ENCODE measurements around the gene MKI67. TPM values are rescaled to one million over a fixed set of nuclear protein-coding genes. Genes with fewer than 3 reads are reported as not detected.

MKI67 gene
- total RNA-seq, 5 donors from 2014 or later (not counting 1 experiment from before 2014, with no cell fraction given) = 0.70 to 8.6 (median 1.8) TPM

DNA sequence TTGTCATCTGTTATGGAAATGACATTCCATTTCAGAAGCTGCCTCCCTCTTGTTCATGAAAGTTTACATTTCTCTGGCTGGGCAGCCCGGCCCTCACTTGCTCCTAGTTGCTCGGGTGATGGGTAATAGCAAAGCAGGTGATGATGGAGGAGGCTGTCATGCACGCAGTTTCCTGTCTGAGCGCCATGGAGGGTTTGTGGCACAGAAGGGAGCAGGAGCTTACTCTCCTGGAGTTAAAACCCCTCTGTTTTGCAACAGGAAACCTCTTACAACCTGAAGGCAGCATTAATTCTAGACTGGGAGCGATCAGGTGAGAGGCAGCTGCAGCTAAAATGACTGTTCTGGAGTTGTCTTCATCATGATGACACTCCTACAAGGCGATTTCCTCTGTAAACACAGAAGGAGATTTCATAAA, 34.1 kb upstream of the MKI67 start:
- ChIA-PET POLR2A (no interaction called here), CTCF (interaction anchor here in 1 of 2 donors (1.0 to 1.2 kb wide), 2 partner anchors 12 to 15 kb away, joined by 3 read pairs; no protein-coding TSS in a partner anchor)
- Histone ChIP-seq H3K4me1 (ENCODE audit: control insufficient read depth in 1 of 2, extremely low read depth in 1 of 2, insufficient read depth in 2 of 2, low read length in 2 of 2) (no peaks in the 10 kb centered on the region), H3K27ac (ENCODE audit: low read length) (no peak overlapping the region), H3K9me3 (no peaks in the 10 kb centered on the region), H3K4me3 (ENCODE audit: control insufficient read depth in 1 of 2, extremely low read depth in 1 of 2, low read length in 1 of 2) (no peak overlapping the region), H3K36me3 (ENCODE audit: control insufficient read depth in 2 of 2, extremely low read depth in 1 of 2, insufficient read depth in 1 of 2, low read length in 1 of 2) (no peaks in the 10 kb centered on the region), H3K27me3 (replicated peaks in 1 of 2; ENCODE audit: control insufficient read depth in 2 of 2, extremely low read depth in 1 of 2, insufficient read depth in 2 of 2, low read length in 1 of 2) (peaks cover 0 to 16% of the 10 kb centered on the region in 2 experiments)
- 42% methylated on average over 5 of the region's 6 CpGs for WGBS (ENCODE audit: insufficient coverage)
- Mint-ChIP-seq H3K9me3 (no peaks in the 10 kb centered on the region), H3K27ac (no peak overlapping the region), H3K4me3 (no peak overlapping the region), H3K36me3 (no peaks in the 10 kb centered on the region), H3K27me3 (peaks cover 9% of the 10 kb centered on the region in 2 donors), H3K4me1 (peaks cover 5 to 6% (median 6%) of the 10 kb centered on the region in 3 donors)
- peak in 1 of 4 experiments; percentile 29 for ATAC-seq (replicated peaks in 1 of 4)
- no peak for DNase-seq

- WGBS (ENCODE audit: insufficient coverage) = no CpG with 5 or more reads among the region's 9 CpGs
- Histone ChIP-seq H3K4me1 (ENCODE audit: control insufficient read depth in 1 of 2, extremely low read depth in 1 of 2, insufficient read depth in 2 of 2, low read length in 2 of 2) (no peaks in the 10 kb centered on the region), H3K36me3 (ENCODE audit: control insufficient read depth in 2 of 2, extremely low read depth in 1 of 2, insufficient read depth in 1 of 2, low read length in 1 of 2) (no peaks in the 10 kb centered on the region), H3K27ac (ENCODE audit: low read length) (no peak overlapping the region), H3K4me3 (ENCODE audit: control insufficient read depth in 1 of 2, extremely low read depth in 1 of 2, low read length in 1 of 2) (no peak overlapping the region), H3K27me3 (replicated peaks in 1 of 2; ENCODE audit: control insufficient read depth in 2 of 2, extremely low read depth in 1 of 2, insufficient read depth in 2 of 2, low read length in 1 of 2) (peaks cover 0 to 13% of the 10 kb centered on the region in 2 experiments), H3K9me3 (no peaks in the 10 kb centered on the region)
- Mint-ChIP-seq H3K27me3 (peaks cover 7 to 9% of the 10 kb centered on the region in 2 donors), H3K9me3 (no peaks in the 10 kb centered on the region), H3K27ac (no peak overlapping the region), H3K4me1 (peaks cover 5 to 6% (median 6%) of the 10 kb centered on the region in 3 donors), H3K36me3 (no peaks in the 10 kb centered on the region), H3K4me3 (no peak overlapping the region)
- POLR2A ChIA-PET = interaction anchor here in 1 of 2 donors (0.6 kb wide), 1 partner anchor 545 kb away, joined by 3 read pairs; no protein-coding TSS in a partner anchor
- DNase-seq (no peak), ATAC-seq (replicated peaks in 1 of 4) (no peak)
- CTCF ChIA-PET = no interaction called here
Measured at GRCh38 chr10:128158021-128158795, 32.0 kb upstream of the MKI67 start.

- Histone ChIP-seq H3K9me3 (no peaks in the 10 kb centered on the region), H3K27me3 (replicated peaks in 1 of 2; ENCODE audit: control insufficient read depth in 2 of 2, extremely low read depth in 1 of 2, insufficient read depth in 2 of 2, low read length in 1 of 2) (peaks cover 0 to 13% of the 10 kb centered on the region in 2 experiments), H3K36me3 (ENCODE audit: control insufficient read depth in 2 of 2, extremely low read depth in 1 of 2, insufficient read depth in 1 of 2, low read length in 1 of 2) (no peaks in the 10 kb centered on the region), H3K4me1 (ENCODE audit: control insufficient read depth in 1 of 2, extremely low read depth in 1 of 2, insufficient read depth in 2 of 2, low read length in 2 of 2) (no peaks in the 10 kb centered on the region), H3K27ac (ENCODE audit: low read length) (no peak overlapping the region), H3K4me3 (ENCODE audit: control insufficient read depth in 1 of 2, extremely low read depth in 1 of 2, low read length in 1 of 2) (no peak overlapping the region)
- POLR2A ChIA-PET = interaction anchor here in 1 of 2 donors (0.5 kb wide), 1 partner anchor 52 kb away, joined by 5 read pairs; no protein-coding TSS in a partner anchor
- CTCF ChIA-PET = no interaction called here
- Mint-ChIP-seq H3K27ac (no peak overlapping the region), H3K4me1 (peaks cover 5 to 6% (median 6%) of the 10 kb centered on the region in 3 donors), H3K27me3 (peaks cover 5 to 9% of the 10 kb centered on the region in 2 donors), H3K9me3 (no peaks in the 10 kb centered on the region), H3K4me3 (no peak overlapping the region), H3K36me3 (no peaks in the 10 kb centered on the region)
- WGBS (ENCODE audit: insufficient coverage) = 69% methylated on average over 8 of the region's 9 CpGs
- DNase-seq (no peak), ATAC-seq (replicated peaks in 1 of 4) (no peak)
Measured at GRCh38 chr10:128156999-128157755, 31.0 kb upstream of the MKI67 start.

DNA sequence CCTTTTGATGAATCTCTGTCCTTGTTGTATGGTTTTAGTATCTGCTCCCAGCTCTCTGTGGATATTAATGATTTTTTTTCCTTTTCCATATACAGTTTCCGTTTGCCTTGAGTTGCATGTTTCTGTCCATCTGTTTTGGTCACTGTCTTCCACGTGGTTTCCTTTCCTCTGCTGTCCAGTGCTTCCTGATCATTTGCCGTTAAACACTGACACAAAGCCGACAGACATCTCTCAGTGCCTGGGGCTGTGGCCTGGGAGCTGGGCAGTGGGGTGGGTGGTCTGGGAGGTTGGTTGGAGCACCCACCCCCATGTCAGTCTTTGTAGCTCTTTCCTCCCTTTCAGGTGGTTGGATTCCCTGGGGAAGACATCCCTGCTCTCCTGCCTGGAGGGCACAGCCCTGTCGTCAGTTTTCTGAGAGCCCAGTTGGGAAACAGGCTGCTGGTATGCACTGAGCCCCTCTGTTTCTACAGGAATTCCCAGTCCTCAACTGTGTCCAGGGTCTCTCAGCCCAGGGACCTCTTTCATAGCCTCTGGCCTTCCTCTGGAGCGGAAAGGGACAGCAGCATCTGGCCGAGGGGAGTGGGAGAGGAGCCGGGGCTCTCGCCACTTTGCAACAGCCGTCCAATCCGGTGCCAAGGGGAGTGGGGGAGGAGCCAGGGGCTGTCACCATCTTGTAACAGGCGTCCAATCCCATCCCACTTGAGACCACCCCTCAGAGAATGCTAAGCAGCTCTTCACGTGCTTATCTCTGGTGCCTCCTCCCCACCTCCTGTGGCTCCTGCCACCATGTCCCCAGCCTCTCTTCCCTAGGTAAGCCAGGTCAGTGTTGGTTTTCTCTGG, 26.7 kb upstream of the MKI67 start:
- Mint-ChIP-seq H3K27ac (no peak overlapping the region), H3K4me3 (no peak overlapping the region), H3K27me3 (peaks cover 2 to 9% of the 10 kb centered on the region in 2 donors), H3K4me1 (peaks cover 0 to 5% (median 4%) of the 10 kb centered on the region in 3 donors), H3K9me3 (no peaks in the 10 kb centered on the region), H3K36me3 (no peaks in the 10 kb centered on the region)
- Histone ChIP-seq H3K27ac (ENCODE audit: low read length) (no peak overlapping the region), H3K9me3 (no peaks in the 10 kb centered on the region), H3K4me1 (ENCODE audit: control insufficient read depth in 1 of 2, extremely low read depth in 1 of 2, insufficient read depth in 2 of 2, low read length in 2 of 2) (peaks cover 2 to 11% of the 10 kb centered on the region in 2 experiments), H3K27me3 (replicated peaks in 1 of 2; ENCODE audit: control insufficient read depth in 2 of 2, extremely low read depth in 1 of 2, insufficient read depth in 2 of 2, low read length in 1 of 2) (peaks cover 0 to 5% of the 10 kb centered on the region in 2 experiments), H3K4me3 (ENCODE audit: control insufficient read depth in 1 of 2, extremely low read depth in 1 of 2, low read length in 1 of 2) (no peak overlapping the region), H3K36me3 (ENCODE audit: control insufficient read depth in 2 of 2, extremely low read depth in 1 of 2, insufficient read depth in 1 of 2, low read length in 1 of 2) (no peaks in the 10 kb centered on the region)
- ATAC-seq (replicated peaks in 1 of 4) = no peak
- DNase-seq = no peak
- ChIA-PET CTCF (interaction anchor here (1.0 to 1.4 kb wide), 3 partner anchors 11 to 74 kb away, joined by 3 to 4 read pairs (median 3); no protein-coding TSS in a partner anchor), POLR2A (no interaction called here)
- 63% methylated on average over 4 of the region's 13 CpGs for WGBS (ENCODE audit: insufficient coverage)

DNA sequence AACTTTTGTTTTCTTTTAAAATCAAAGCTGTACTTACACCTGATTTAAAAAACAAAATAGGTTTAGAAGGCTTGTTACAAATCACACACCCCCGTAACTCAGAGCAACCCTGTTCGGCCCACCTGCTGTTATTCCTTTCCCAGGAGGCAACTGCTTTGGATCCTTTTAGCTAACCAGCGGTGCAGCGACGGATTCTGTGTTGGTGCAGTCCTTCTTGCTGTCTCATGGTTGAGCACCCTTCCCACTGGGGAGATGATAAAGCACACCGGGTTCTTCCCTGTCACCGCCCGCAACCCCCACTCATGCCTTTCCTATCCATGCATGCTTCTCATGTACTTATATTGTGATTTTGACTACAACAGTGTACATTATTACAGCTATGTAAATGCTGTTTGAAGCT, 24.8 kb upstream of the MKI67 start:
- Mint-ChIP-seq H3K4me3 (peak overlapping the region; percentile 61 to 68 (median 62)), H3K36me3 (no peaks in the 10 kb centered on the region), H3K27ac (no peak overlapping the region), H3K4me1 (peaks cover 0 to 12% (median 3%) of the 10 kb centered on the region in 3 donors), H3K27me3 (peaks cover 0 to 4% of the 10 kb centered on the region in 2 donors), H3K9me3 (no peaks in the 10 kb centered on the region)
- CTCF ChIA-PET = interaction anchor here (0.8 to 2.0 kb wide), 13 partner anchors 24 to 115 kb away, joined by 3 to 6 read pairs (median 3); no protein-coding TSS in a partner anchor
- POLR2A ChIA-PET = no interaction called here
- Histone ChIP-seq H3K4me1 (ENCODE audit: control insufficient read depth in 1 of 2, extremely low read depth in 1 of 2, insufficient read depth in 2 of 2, low read length in 2 of 2) (peaks cover 2 to 13% of the 10 kb centered on the region in 2 experiments), H3K27ac (ENCODE audit: low read length) (no peak overlapping the region), H3K36me3 (ENCODE audit: control insufficient read depth in 2 of 2, extremely low read depth in 1 of 2, insufficient read depth in 1 of 2, low read length in 1 of 2) (no peaks in the 10 kb centered on the region), H3K27me3 (replicated peaks in 1 of 2; ENCODE audit: control insufficient read depth in 2 of 2, extremely low read depth in 1 of 2, insufficient read depth in 2 of 2, low read length in 1 of 2) (peaks cover 0 to 5% of the 10 kb centered on the region in 2 experiments), H3K9me3 (no peaks in the 10 kb centered on the region), H3K4me3 (ENCODE audit: control insufficient read depth in 1 of 2, extremely low read depth in 1 of 2, low read length in 1 of 2) (no peak overlapping the region)
- WGBS (ENCODE audit: insufficient coverage) = 94% methylated on average over 5 of the region's 8 CpGs
- DNase-seq (no peak), ATAC-seq (replicated peaks in 1 of 4) (no peak)

Data from T-cell (primary cell).